Measurements from ENCODE around the gene PRR35. TPM values are rescaled to one million over a fixed set of nuclear protein-coding genes. Genes with fewer than 3 reads are reported as not detected.

Gene PRR35
- polyA plus RNA-seq, 1 donor: not detected

- Histone ChIP-seq H3K36me3 (ENCODE audit: control insufficient read depth, insufficient read depth, low read length) (peaks cover 43% of the 10 kb centered on the region), H3K4me1 (ENCODE audit: control insufficient read depth, insufficient read depth, low read length) (peaks cover 36% of the 10 kb centered on the region), H3K27ac (ENCODE audit: low read length) (no peak overlapping the region), H3K9me3 (ENCODE audit: control insufficient read depth, low read depth, low read length) (no peaks in the 10 kb centered on the region), H3K27me3 (ENCODE audit: control insufficient read depth, insufficient read depth, low read length) (no peaks in the 10 kb centered on the region), H3K4me3 (ENCODE audit: low read length) (no peak overlapping the region)
- WGBS (ENCODE audit: insufficient coverage, low lambda C conversion rate): no CpG with 5 or more reads among the region's 34 CpGs
- peak in 1 of 2 donors; percentile 47 for DNase-seq
Measured at GRCh38 chr16:521381-522210, 38.6 kb upstream of the PRR35 start.

- peaks cover 37% of the 10 kb centered on the region for H3K36me3 ChIP-seq (ENCODE audit: control insufficient read depth, insufficient read depth, low read length)
- no peak overlapping the region for H3K4me3 ChIP-seq (ENCODE audit: low read length)
- peaks cover 37% of the 10 kb centered on the region for H3K4me1 ChIP-seq (ENCODE audit: control insufficient read depth, insufficient read depth, low read length)
- WGBS (ENCODE audit: insufficient coverage, low lambda C conversion rate): 88% methylated on average over 4 of the region's 23 CpGs
- no peak overlapping the region for H3K27ac ChIP-seq (ENCODE audit: low read length)
- H3K9me3 ChIP-seq (ENCODE audit: control insufficient read depth, low read depth, low read length): no peaks in the 10 kb centered on the region
- DNase-seq: no peak
- no peaks in the 10 kb centered on the region for H3K27me3 ChIP-seq (ENCODE audit: control insufficient read depth, insufficient read depth, low read length)
Measured at GRCh38 chr16:522320-523096, 37.7 kb upstream of the PRR35 start.

- no peak overlapping the region for H3K4me3 ChIP-seq (ENCODE audit: low read length)
- DNase-seq: no peak
- H3K27me3 ChIP-seq (ENCODE audit: control insufficient read depth, insufficient read depth, low read length): no peaks in the 10 kb centered on the region
- H3K9me3 ChIP-seq (ENCODE audit: control insufficient read depth, low read depth, low read length): no peaks in the 10 kb centered on the region
- WGBS (ENCODE audit: insufficient coverage, low lambda C conversion rate): no CpG with 5 or more reads among the region's 22 CpGs
- H3K27ac ChIP-seq (ENCODE audit: low read length): no peak overlapping the region
- peaks cover 37% of the 10 kb centered on the region for H3K4me1 ChIP-seq (ENCODE audit: control insufficient read depth, insufficient read depth, low read length)
- H3K36me3 ChIP-seq (ENCODE audit: control insufficient read depth, insufficient read depth, low read length): peaks cover 34% of the 10 kb centered on the region
Measured at GRCh38 chr16:523097-523741, 37.0 kb upstream of the PRR35 start.

- peak overlapping the region; percentile 75 for H3K27ac ChIP-seq (ENCODE audit: low read length)
- no peaks in the 10 kb centered on the region for H3K27me3 ChIP-seq (ENCODE audit: control insufficient read depth, insufficient read depth, low read length)
- no peaks in the 10 kb centered on the region for H3K9me3 ChIP-seq (ENCODE audit: control insufficient read depth, low read depth, low read length)
- no CpG with 5 or more reads among the region's 24 CpGs for WGBS (ENCODE audit: insufficient coverage, low lambda C conversion rate)
- H3K4me1 ChIP-seq (ENCODE audit: control insufficient read depth, insufficient read depth, low read length): peaks cover 43% of the 10 kb centered on the region
- no peak for DNase-seq
- H3K36me3 ChIP-seq (ENCODE audit: control insufficient read depth, insufficient read depth, low read length): peaks cover 28% of the 10 kb centered on the region
- H3K4me3 ChIP-seq (ENCODE audit: low read length): no peak overlapping the region
Measured at GRCh38 chr16:524274-525040, 35.7 kb upstream of the PRR35 start.

- Histone ChIP-seq H3K27me3 (ENCODE audit: control insufficient read depth, insufficient read depth, low read length) (no peaks in the 10 kb centered on the region), H3K4me3 (ENCODE audit: low read length) (no peak overlapping the region), H3K36me3 (ENCODE audit: control insufficient read depth, insufficient read depth, low read length) (peaks cover 24% of the 10 kb centered on the region), H3K4me1 (ENCODE audit: control insufficient read depth, insufficient read depth, low read length) (peaks cover 50% of the 10 kb centered on the region), H3K27ac (ENCODE audit: low read length) (peak overlapping the region; percentile 75), H3K9me3 (ENCODE audit: control insufficient read depth, low read depth, low read length) (no peaks in the 10 kb centered on the region)
- no CpG with 5 or more reads among the region's 8 CpGs for WGBS (ENCODE audit: insufficient coverage, low lambda C conversion rate)
- no peak for DNase-seq
Measured at GRCh38 chr16:525123-525519, 35.1 kb upstream of the PRR35 start.

- no peaks in the 10 kb centered on the region for H3K27me3 ChIP-seq (ENCODE audit: control insufficient read depth, insufficient read depth, low read length)
- peaks cover 55% of the 10 kb centered on the region for H3K4me1 ChIP-seq (ENCODE audit: control insufficient read depth, insufficient read depth, low read length)
- peaks cover 22% of the 10 kb centered on the region for H3K36me3 ChIP-seq (ENCODE audit: control insufficient read depth, insufficient read depth, low read length)
- peak; percentile 76 to 89 for DNase-seq
- H3K4me3 ChIP-seq (ENCODE audit: low read length): peak overlapping the region; percentile 78
- no CpG with 5 or more reads among the region's 13 CpGs for WGBS (ENCODE audit: insufficient coverage, low lambda C conversion rate)
- H3K27ac ChIP-seq (ENCODE audit: low read length): peak overlapping the region; percentile 95
- no peaks in the 10 kb centered on the region for H3K9me3 ChIP-seq (ENCODE audit: control insufficient read depth, low read depth, low read length)
Measured at GRCh38 chr16:525520-526180, 34.5 kb upstream of the PRR35 start.

GRCh38 chr16:526181-527014 is 33.8 kb upstream of the PRR35 start:
- H3K27ac ChIP-seq (ENCODE audit: low read length): peak overlapping the region; percentile 95
- no CpG with 5 or more reads among the region's 26 CpGs for WGBS (ENCODE audit: insufficient coverage, low lambda C conversion rate)
- H3K36me3 ChIP-seq (ENCODE audit: control insufficient read depth, insufficient read depth, low read length): peaks cover 14% of the 10 kb centered on the region
- peak in 1 of 2 donors; percentile 79 for DNase-seq
- no peaks in the 10 kb centered on the region for H3K9me3 ChIP-seq (ENCODE audit: control insufficient read depth, low read depth, low read length)
- H3K27me3 ChIP-seq (ENCODE audit: control insufficient read depth, insufficient read depth, low read length): no peaks in the 10 kb centered on the region
- H3K4me3 ChIP-seq (ENCODE audit: low read length): peak overlapping the region; percentile 78
- peaks cover 53% of the 10 kb centered on the region for H3K4me1 ChIP-seq (ENCODE audit: control insufficient read depth, insufficient read depth, low read length)

GRCh38 chr16:527015-527903 is 32.9 kb upstream of the PRR35 start, which contains the start of gene CAPN15:
TSS of gene CAPN15 (plus strand) at chr16:527712. CDS start at chr16:546839, 19,127 bp downstream.
- Histone ChIP-seq H3K4me3 (ENCODE audit: low read length) (peak within 1 kb of the TSS; percentile 78), H3K36me3 (ENCODE audit: control insufficient read depth, insufficient read depth, low read length) (peaks cover 11% of the 10 kb centered on the region), H3K9me3 (ENCODE audit: control insufficient read depth, low read depth, low read length) (no peaks in the 10 kb centered on the region), H3K4me1 (ENCODE audit: control insufficient read depth, insufficient read depth, low read length) (peaks cover 49% of the 10 kb centered on the region), H3K27me3 (ENCODE audit: control insufficient read depth, insufficient read depth, low read length) (no peaks in the 10 kb centered on the region), H3K27ac (ENCODE audit: low read length) (peak within 1 kb of the TSS; percentile 95)
- DNase-seq: peak; percentile 93 to 95
- no CpG with 5 or more reads among the region's 129 CpGs for WGBS (ENCODE audit: insufficient coverage, low lambda C conversion rate)
